Adipocyte (in vitro differentiated cells): ENCODE measurements around the gene CCT8L2.
"Not testable (repeated sequence)": the region's sequence is repeated elsewhere in the genome, so short reads cannot be mapped to it uniquely, and the experiment has no call there.

Experiments
- DNase-seq: peaks from one replicate; pipeline ENCODE4 v3.0.0-alpha.2; 2015; ENCODE audit warnings: low read depth
- H3K27me3 ChIP-seq: replicated peaks from 2 replicates; pipeline ENCODE4 v1.7.0; 2013; ENCODE audit warnings: mild to moderate bottlenecking, low read length, moderate library complexity; ENCODE audit not compliant: control insufficient read depth, insufficient read depth
- H3K36me3 ChIP-seq: 2 replicates; pipeline ENCODE4 v1.7.0; 2013; ENCODE audit warnings: low read length, mild to moderate bottlenecking, moderate library complexity; ENCODE audit not compliant: control insufficient read depth, insufficient read depth, severe bottlenecking
- H3K4me1 ChIP-seq: 2 replicates; pipeline ENCODE4 v1.7.0; 2013; ENCODE audit warnings: mild to moderate bottlenecking, low read length, moderate library complexity; ENCODE audit not compliant: control insufficient read depth, insufficient read depth
- H3K4me3 ChIP-seq: 2 replicates; pipeline ENCODE4 v1.7.0; 2013; ENCODE audit warnings: mild to moderate bottlenecking, low read length, moderate library complexity
- H3K9ac ChIP-seq: 2 replicates; pipeline ENCODE4 v1.7.0; 2013; ENCODE audit warnings: mild to moderate bottlenecking, low read length, moderate library complexity
- H3K9me3 ChIP-seq: 2 replicates; pipeline ENCODE4 v1.7.0; 2013; ENCODE audit warnings: mild to moderate bottlenecking, low read length, moderate library complexity; ENCODE audit not compliant: control insufficient read depth

CCT8L2 gene, protein sequence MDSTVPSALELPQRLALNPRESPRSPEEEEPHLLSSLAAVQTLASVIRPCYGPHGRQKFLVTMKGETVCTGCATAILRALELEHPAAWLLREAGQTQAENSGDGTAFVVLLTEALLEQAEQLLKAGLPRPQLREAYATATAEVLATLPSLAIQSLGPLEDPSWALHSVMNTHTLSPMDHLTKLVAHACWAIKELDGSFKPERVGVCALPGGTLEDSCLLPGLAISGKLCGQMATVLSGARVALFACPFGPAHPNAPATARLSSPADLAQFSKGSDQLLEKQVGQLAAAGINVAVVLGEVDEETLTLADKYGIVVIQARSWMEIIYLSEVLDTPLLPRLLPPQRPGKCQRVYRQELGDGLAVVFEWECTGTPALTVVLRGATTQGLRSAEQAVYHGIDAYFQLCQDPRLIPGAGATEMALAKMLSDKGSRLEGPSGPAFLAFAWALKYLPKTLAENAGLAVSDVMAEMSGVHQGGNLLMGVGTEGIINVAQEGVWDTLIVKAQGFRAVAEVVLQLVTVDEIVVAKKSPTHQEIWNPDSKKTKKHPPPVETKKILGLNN

DNA sequence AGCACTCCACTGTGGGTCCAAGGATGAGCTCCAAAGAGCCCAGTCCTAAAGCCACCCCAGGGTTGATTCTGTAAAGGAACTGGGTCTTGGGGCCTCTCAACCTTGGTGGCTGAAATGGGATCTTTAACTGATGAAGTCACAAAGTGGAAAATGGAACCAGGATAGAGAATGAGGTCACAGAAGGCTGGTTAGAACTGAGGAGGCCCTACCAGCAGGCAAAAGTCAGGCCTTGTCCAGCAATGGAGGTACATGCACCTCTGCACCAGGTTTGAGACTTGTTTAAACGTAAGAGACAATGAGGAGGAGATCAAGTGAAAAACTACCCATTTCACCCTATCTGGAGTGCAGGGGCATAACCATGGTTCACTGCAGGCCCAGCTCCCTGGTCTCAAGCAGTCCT, at the start of gene CCT8L2:
CCT8L2 (minus strand) TSS at position 101 of the 400 bp plus-strand sequence. CDS start 260 bp downstream, outside the sequence.
- H3K9me3 ChIP-seq, DNase-seq, H3K27me3 ChIP-seq, H3K9ac ChIP-seq, H3K36me3 ChIP-seq, H3K4me3 ChIP-seq, H3K4me1 ChIP-seq: not testable (repeated sequence)

DNA sequence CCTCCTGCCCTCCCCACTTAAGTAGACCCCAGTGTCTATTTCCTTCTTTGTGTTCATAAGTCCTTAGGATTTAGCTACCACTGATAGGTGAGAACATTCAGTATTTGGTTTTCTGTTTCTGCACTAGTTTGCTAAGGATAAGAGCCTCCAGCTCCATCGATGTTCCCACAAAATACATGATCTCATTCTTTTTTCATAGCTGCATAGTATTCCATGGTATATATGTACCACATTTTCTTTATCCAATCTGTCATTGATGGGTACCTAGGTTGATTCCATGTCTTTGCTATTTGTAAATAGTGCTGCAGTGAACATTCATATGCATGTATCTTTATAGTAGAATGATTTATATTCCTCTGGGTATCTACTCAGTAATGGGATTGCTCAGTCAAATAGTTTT, 42.8 kb upstream of the CCT8L2 start:
- not testable (repeated sequence) for DNase-seq, H3K36me3 ChIP-seq, H3K9me3 ChIP-seq, H3K4me1 ChIP-seq, H3K27me3 ChIP-seq, H3K9ac ChIP-seq, H3K4me3 ChIP-seq

DNA sequence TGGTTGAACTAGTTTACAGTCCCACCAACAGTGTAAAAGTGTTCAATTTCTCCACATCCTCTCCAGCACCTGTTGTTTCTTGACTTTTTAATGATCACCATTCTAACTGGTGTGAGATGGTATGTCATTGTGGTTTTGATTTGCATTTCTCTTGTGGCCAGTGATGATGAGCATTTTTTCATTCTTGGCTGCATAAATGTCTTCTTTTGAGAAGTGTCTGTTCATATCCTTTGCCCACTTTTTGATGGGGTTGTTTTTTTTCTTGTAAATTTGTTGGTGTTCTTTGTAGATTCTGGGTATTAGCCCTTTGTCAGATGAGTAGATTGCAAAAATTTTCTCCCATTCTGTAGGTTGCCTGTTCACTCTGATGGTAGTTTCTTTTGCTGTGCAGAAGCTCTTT, 41.5 kb upstream of the CCT8L2 start:
- not testable (repeated sequence) for H3K27me3 ChIP-seq, H3K4me1 ChIP-seq, DNase-seq, H3K36me3 ChIP-seq, H3K4me3 ChIP-seq, H3K9ac ChIP-seq, H3K9me3 ChIP-seq

DNA sequence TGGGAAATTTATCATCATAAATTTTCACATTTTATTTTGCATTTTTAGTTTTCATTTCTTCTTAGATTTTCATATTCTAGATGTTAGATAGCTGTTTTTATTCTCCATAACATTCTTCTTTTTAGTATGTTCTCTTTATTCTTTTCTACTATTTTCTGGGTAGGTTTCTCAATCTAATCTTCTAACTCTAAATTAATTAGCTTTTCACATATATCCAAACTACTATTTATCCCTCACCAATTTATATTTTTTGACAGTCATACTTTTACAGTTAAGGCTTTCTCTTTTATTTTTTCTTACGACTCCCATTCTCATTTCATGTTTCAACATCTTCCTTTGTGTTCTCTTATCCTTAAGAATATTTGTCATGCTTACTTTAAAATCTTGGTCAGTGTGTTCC, 35.9 kb upstream of the CCT8L2 start:
- H3K9ac ChIP-seq, H3K27me3 ChIP-seq, H3K9me3 ChIP-seq, H3K4me1 ChIP-seq, H3K4me3 ChIP-seq, H3K36me3 ChIP-seq, DNase-seq: not testable (repeated sequence)

DNA sequence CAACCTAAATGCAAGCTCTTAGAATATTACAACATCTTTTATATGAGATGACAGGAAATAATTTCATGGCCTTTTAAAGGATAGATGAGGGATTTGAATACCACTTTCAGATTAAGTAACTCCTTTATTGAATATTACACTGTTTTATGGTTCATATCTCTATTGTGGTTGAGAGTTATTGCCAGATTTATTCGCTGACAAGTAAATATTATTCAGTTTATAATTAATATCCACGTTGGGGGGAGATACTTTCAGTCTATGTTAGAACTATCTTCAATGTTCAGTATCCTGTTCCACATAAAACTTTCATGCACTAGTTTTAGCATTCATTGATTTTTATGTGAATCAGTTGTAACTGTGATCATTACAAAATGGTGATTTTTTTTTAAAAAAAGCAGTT, 32.4 kb upstream of the CCT8L2 start:
- H3K9me3 ChIP-seq, H3K4me3 ChIP-seq, H3K9ac ChIP-seq, H3K4me1 ChIP-seq, H3K27me3 ChIP-seq, DNase-seq, H3K36me3 ChIP-seq: not testable (repeated sequence)

DNA sequence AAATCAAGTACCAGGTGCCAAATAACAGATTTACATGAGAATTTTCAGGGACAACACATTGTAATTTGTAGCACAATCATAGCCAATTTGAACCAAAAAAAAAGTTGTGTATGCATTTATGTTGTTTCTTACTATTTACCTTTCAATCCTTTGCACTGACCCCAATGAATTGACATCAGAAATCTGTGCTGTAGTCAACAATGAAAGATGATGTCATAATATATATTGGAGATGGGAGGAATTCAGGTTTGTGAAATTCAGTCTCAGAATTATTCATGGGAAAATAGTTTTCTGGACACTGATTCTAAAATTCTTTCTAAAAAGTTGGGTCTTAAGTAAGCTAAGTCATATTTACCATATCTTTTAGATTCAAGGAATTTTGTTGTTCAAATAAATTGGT, 31.0 kb upstream of the CCT8L2 start:
- not testable (repeated sequence) for H3K9me3 ChIP-seq, H3K9ac ChIP-seq, H3K27me3 ChIP-seq, H3K4me1 ChIP-seq, H3K4me3 ChIP-seq, DNase-seq, H3K36me3 ChIP-seq

DNA sequence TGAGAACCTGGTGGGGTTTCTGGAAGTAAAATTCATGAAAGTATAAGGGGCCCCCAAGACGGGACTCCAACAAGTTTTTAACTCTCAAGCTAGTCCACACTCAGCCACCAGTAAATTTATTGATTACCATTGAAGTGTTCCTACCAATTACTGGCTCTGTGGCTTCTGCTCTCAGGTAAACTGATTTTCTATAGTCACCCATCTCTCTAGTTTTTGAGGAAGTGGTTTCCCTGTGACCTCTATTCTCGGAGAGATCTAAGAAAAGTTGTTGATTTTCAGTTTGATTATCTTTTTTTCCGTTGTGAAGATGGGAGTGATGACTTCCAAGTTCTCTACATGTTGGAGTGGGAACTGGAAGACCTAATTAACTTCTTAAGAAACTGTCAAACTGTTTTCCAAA, 24.9 kb upstream of the CCT8L2 start:
- not testable (repeated sequence) for H3K9me3 ChIP-seq, H3K4me3 ChIP-seq, H3K36me3 ChIP-seq, H3K27me3 ChIP-seq, DNase-seq, H3K9ac ChIP-seq, H3K4me1 ChIP-seq

DNA sequence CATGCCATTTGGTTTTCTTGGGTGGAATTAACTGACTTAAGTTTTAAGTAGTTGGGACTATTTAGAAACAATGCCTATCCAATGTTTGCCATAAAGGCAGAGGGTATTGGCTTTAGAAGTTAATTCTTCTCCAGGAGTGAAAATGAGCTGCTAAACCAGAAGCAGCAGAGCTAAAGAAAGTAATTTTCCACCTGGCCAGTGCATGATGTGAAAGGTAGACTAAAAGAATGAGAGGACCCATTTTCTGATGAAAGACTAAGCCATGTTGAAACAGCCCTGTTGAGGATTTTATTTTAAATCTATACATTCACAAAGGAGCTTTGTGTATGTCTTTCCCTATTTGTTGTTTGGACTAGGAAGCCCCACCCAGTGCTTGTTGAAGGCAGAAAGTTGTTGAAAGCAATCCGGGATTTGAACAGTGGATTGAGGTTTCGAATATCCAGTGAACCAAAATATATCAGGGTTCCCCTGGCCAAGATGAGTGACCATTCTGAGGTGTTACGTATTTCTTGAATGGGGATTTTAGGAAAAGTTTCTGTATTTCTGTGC, 23.9 kb upstream of the CCT8L2 start:
- not testable (repeated sequence) for H3K4me3 ChIP-seq, H3K27me3 ChIP-seq, H3K4me1 ChIP-seq, H3K36me3 ChIP-seq, H3K9me3 ChIP-seq, H3K9ac ChIP-seq, DNase-seq

DNA sequence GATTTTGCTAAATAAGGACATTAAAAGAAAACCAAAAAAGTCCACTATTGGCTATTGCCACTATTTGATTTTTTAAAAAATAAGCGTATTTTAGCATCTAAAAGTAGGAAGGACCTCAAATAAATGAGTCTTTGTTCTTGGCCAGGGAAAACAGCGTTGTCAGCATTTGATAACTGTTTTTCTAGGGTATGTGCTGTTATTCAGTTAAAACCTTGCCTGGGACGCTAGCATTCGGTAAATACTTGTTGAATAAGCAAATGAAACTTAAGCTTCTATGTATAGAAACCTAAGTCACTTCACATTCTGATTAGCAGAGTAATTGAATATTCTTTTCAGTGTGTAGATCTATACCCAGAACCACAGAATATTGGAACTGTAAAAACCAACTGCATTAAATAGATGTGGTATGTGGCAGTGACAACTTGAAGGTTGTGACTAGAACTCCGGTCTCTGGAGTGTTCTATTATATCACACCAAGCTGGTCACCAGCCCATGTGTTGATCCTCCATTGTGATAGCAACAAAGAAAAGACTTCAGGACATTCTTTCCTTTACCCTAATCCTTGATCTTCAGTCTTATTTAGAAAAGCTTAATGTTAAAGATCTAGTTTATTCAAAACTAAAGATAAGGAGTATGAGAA, 23.1 kb upstream of the CCT8L2 start:
- not testable (repeated sequence) for H3K4me1 ChIP-seq, H3K9ac ChIP-seq, H3K36me3 ChIP-seq, DNase-seq, H3K4me3 ChIP-seq, H3K9me3 ChIP-seq, H3K27me3 ChIP-seq

DNA sequence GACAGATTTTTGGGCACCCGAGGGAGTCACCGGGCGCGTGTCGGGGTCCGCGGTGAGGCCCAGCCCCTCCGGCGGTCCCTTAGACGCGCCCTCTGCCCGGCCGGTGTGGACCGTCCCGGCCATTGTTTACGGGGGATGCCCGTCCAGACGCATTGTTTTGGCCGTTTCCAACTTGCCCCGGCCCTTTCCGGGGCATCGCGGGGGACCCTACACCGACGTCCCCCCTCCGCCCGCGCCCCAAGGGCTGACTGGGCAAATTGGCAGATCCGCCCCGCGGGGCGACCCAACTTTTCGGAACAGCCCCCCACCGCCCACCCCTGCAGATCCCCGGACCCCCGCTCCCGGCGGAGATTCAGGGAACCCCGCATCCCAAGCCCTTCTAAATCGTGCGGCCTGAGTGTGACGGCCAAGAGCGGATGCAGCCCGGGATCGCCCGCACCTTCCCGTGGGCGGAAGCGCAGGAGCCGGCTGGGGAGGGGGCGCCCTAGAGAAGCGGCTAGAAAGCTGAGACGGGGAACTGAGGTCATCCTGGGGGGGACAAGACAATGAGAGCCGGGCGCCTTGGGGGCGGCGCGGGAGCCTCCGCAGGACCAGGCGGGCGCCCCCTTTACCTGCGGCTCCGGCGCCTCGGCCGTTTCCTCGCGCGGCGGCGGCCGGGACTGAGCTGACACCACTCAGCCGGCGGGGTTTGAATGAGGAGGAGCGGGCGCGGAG, 17.1 kb upstream of the CCT8L2 start:
- Histone ChIP-seq H3K9me3 (no peaks in the 10 kb centered on the region), H3K9ac (peak overlapping the region; percentile 51), H3K36me3 (no peaks in the 10 kb centered on the region), H3K4me1 (peaks cover 2% of the 10 kb centered on the region), H3K27me3 (no peaks in the 10 kb centered on the region), H3K4me3 (peak overlapping the region; percentile 73)
- no peak for DNase-seq

DNA sequence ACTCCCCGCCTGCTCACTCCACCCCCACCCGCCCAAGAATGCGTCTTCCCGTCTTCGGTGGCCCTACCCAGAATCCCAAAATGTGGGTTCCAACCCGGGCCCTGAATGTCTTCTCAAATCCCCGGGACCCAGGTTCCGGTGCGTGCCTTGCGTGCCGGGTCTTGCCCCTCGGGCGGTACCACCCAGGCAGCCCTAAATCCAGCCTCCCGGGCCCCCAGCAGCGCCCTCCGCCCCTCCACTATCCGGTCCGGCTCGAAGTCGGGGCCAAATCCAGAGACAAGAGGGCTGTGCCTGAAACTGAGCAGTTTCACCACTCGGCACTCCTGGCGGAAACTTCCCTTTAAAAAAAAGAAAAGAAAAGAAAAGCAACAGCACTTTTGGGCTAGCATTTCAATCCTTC, 16.3 kb upstream of the CCT8L2 start:
- no peaks in the 10 kb centered on the region for H3K36me3 ChIP-seq
- H3K4me1 ChIP-seq: peaks cover 2% of the 10 kb centered on the region
- no peaks in the 10 kb centered on the region for H3K27me3 ChIP-seq
- peak overlapping the region; percentile 51 for H3K9ac ChIP-seq
- DNase-seq: no peak
- H3K4me3 ChIP-seq: peak overlapping the region; percentile 73
- no peaks in the 10 kb centered on the region for H3K9me3 ChIP-seq
